Daoy (cell line): ENCODE results near the gene MCC. TPM values are rescaled to one million over a fixed set of nuclear protein-coding genes. Genes with fewer than 3 reads are reported as not detected.
A peak's percentile ranks its signal among the peaks of the same experiment; 100 is the strongest.

Experiments used
- DNase-seq: peaks from one replicate; pipeline ENCODE4 v3.0.0-alpha.2; 2015; ENCODE audit warnings: low read depth
- total RNA-seq: library from RNA; depleted of rRNA; stranded (reverse); fragments of >200 nt; shearing (Covaris generic); gene quantifications from 2 replicates; pipeline ENCODE4 v1.2.3, GENCODE V29; 2014

Gene MCC
- total RNA-seq, 1 experiment from 2014 or later, result 11.8 TPM

GRCh38 chr5:113177225-113177624, 311.0 kb downstream of the MCC start:
- no peak for DNase-seq

GRCh38 chr5:113176734-113177133, 311.5 kb downstream of the MCC start:
- DNase-seq, result no peak

- DNase-seq, result no peak
Measured at GRCh38 chr5:113176196-113176595, 312.1 kb downstream of the MCC start.

- DNase-seq, result no peak
Measured at GRCh38 chr5:113172231-113172826, 315.9 kb downstream of the MCC start.

GRCh38 chr5:113171520-113171919, 316.7 kb downstream of the MCC start:
- DNase-seq, result no peak

GRCh38 chr5:113170707-113171106, 317.5 kb downstream of the MCC start:
- DNase-seq, result no peak

GRCh38 chr5:113169720-113170119, 318.5 kb downstream of the MCC start:
- no peak for DNase-seq

- DNase-seq, result no peak
Measured at GRCh38 chr5:113167985-113168384, 320.3 kb downstream of the MCC start.

- DNase-seq, result peak; percentile 96
Measured at GRCh38 chr5:113166852-113167366, 321.3 kb downstream of the MCC start.

- peak; percentile 39 for DNase-seq
Measured at GRCh38 chr5:113166261-113166660, 322.0 kb downstream of the MCC start.

GRCh38 chr5:113164021-113164420, 324.2 kb downstream of the MCC start:
- peak; percentile 17 for DNase-seq

- peak; percentile 81 for DNase-seq
Measured at GRCh38 chr5:113163328-113163727, 324.9 kb downstream of the MCC start.

- peak; percentile 75 for DNase-seq
Measured at GRCh38 chr5:113162770-113163169, 325.5 kb downstream of the MCC start.

- peak; percentile 25 for DNase-seq
Measured at GRCh38 chr5:113162208-113162607, 326.0 kb downstream of the MCC start.

GRCh38 chr5:113161806-113162205, 326.4 kb downstream of the MCC start:
- peak; percentile 20 for DNase-seq

GRCh38 chr5:113157886-113158285, 330.4 kb downstream of the MCC start:
- no peak for DNase-seq

GRCh38 chr5:113156271-113156877, 331.9 kb downstream of the MCC start:
- no peak for DNase-seq

- DNase-seq, result no peak
Measured at GRCh38 chr5:113153512-113154097, 334.6 kb downstream of the MCC start.

- no peak for DNase-seq
Measured at GRCh38 chr5:113152380-113152740, 335.9 kb downstream of the MCC start.

GRCh38 chr5:113151641-113152379, 336.4 kb downstream of the MCC start:
- no peak for DNase-seq

- peak; percentile 68 for DNase-seq
Measured at GRCh38 chr5:113150821-113151220, 337.4 kb downstream of the MCC start.

- DNase-seq, result no peak
Measured at GRCh38 chr5:113150221-113150620, 338.0 kb downstream of the MCC start.

GRCh38 chr5:113147537-113147936, 340.7 kb downstream of the MCC start:
- no peak for DNase-seq
